Tibial artery (tissue), 4 donors: Measurements from ENCODE around the gene CCDC180.

Experiments used
- DNase-seq, 2 donors: peaks; one replicate each; pipeline ENCODE4 v3.0.0-alpha.2; 2019
- H3K27ac ChIP-seq, 2 donors: fragments of 200-600 bp; sonication (generic) in 1 of 2; 1 replicate in 1 of 2; 2 replicates in 1 of 2; pipeline ENCODE4 v1.5.1; 2018 to 2019; ENCODE audit warnings: mild to moderate bottlenecking in 1 of 2
- H3K27me3 ChIP-seq, 2 donors: fragments of 200-600 bp; sonication (generic) in 1 of 2; one replicate each; pipeline versions ENCODE4 v1.5.1 to v1.6.0; 2016 to 2019
- H3K36me3 ChIP-seq, 3 donors: fragments of 200-600 bp; sonication (generic) in 2 of 3; one replicate each; pipeline ENCODE4 v1.5.1; 2016 to 2019; ENCODE audit warnings: mild to moderate bottlenecking in 2 of 3
- H3K4me1 ChIP-seq, 4 donors: fragments of 200-600 bp; sonication (generic) in 2 of 4; 1 replicate in 3 of 4; 2 replicates in 1 of 4; pipeline ENCODE4 v1.5.1; 2016 to 2019
- H3K4me3 ChIP-seq, 2 donors: fragments of 200-600 bp; sonication (generic) in 1 of 2; 1 replicate in 1 of 2; 2 replicates in 1 of 2; pipeline ENCODE4 v1.5.1; 2018 to 2019; ENCODE audit warnings: mild to moderate bottlenecking in 2 of 2
- H3K9me3 ChIP-seq, 3 donors: fragments of 200-600 bp; sonication (generic) in 1 of 3; one replicate each; pipeline ENCODE4 v1.5.1; 2016 to 2019
- CTCF ChIP-seq, 2 experiments: fragments of 200-600 bp in 1 of 2; fragments of 450-650 bp in 1 of 2; IDR thresholded peaks; one replicate each; pipeline ENCODE4 v1.5.1; 2017 to 2019; ENCODE audit warnings: antibody characterized with exemption in 2 of 2, mild to moderate bottlenecking in 1 of 2, moderate library complexity in 1 of 2
- intact Hi-C: fragments of 100-400 bp; cut with DNase I; formaldehyde crosslinking; loops from one replicate; pipeline ENCODE4 v1.15.0; 2023; ENCODE audit warnings: low total_unique reads

The CCDC180 gene

GRCh38 chr9:97310896-97311295 lies 3.4 kb downstream of the CCDC180 start:
- H3K4me1 ChIP-seq = peaks cover 0 to 12% (median 9%) of the 10 kb centered on the region in 4 donors
- H3K36me3 ChIP-seq = peaks cover 8 to 69% (median 39%) of the 10 kb centered on the region in 3 donors
- intact Hi-C loops = no loop called here
- H3K4me3 ChIP-seq = no peak overlapping the region
- H3K27me3 ChIP-seq = no peaks in the 10 kb centered on the region
- no peak overlapping the region for H3K27ac ChIP-seq
- no peak for TF ChIP-seq CTCF (IDR thresholded peaks at IDR 0.05)
- DNase-seq = no peak
- no peaks in the 10 kb centered on the region for H3K9me3 ChIP-seq

- no peak for DNase-seq
- no peak for TF ChIP-seq CTCF (IDR thresholded peaks at IDR 0.05)
- Histone ChIP-seq H3K36me3 (peaks cover 8 to 79% (median 49%) of the 10 kb centered on the region in 3 donors), H3K4me1 (peaks cover 0 to 9% (median 6%) of the 10 kb centered on the region in 4 donors), H3K27me3 (no peaks in the 10 kb centered on the region), H3K4me3 (no peak overlapping the region), H3K9me3 (no peaks in the 10 kb centered on the region), H3K27ac (no peak overlapping the region)
- intact Hi-C loops = no loop called here
Observed at GRCh38 chr9:97311798-97312500, 4.5 kb downstream of the CCDC180 start.

GRCh38 chr9:97312556-97312955 lies 5.1 kb downstream of the CCDC180 start:
- no peaks in the 10 kb centered on the region for H3K9me3 ChIP-seq
- no peaks in the 10 kb centered on the region for H3K27me3 ChIP-seq
- intact Hi-C loops = no loop called here
- H3K4me3 ChIP-seq = no peak overlapping the region
- TF ChIP-seq CTCF (IDR thresholded peaks at IDR 0.05) = no peak
- no peak for DNase-seq
- peaks cover 0 to 3% (median under 1%) of the 10 kb centered on the region in 4 donors for H3K4me1 ChIP-seq
- H3K36me3 ChIP-seq = peaks cover 8 to 85% (median 52%) of the 10 kb centered on the region in 3 donors
- H3K27ac ChIP-seq = no peak overlapping the region

GRCh38 chr9:97313243-97313642 lies 5.8 kb downstream of the CCDC180 start:
- Histone ChIP-seq H3K36me3 (peaks cover 8 to 92% (median 54%) of the 10 kb centered on the region in 3 donors), H3K4me1 (no peaks in the 10 kb centered on the region), H3K4me3 (no peak overlapping the region), H3K27ac (no peak overlapping the region), H3K9me3 (no peaks in the 10 kb centered on the region), H3K27me3 (no peaks in the 10 kb centered on the region)
- intact Hi-C loops = no loop called here
- no peak for DNase-seq
- no peak for TF ChIP-seq CTCF (IDR thresholded peaks at IDR 0.05)

- no peaks in the 10 kb centered on the region for H3K9me3 ChIP-seq
- TF ChIP-seq CTCF (IDR thresholded peaks at IDR 0.05) = no peak
- no peak overlapping the region for H3K4me3 ChIP-seq
- H3K27me3 ChIP-seq = no peaks in the 10 kb centered on the region
- intact Hi-C loops = no loop called here
- DNase-seq = no peak
- no peak overlapping the region for H3K27ac ChIP-seq
- H3K36me3 ChIP-seq = peaks cover 8 to 97% (median 59%) of the 10 kb centered on the region in 3 donors
- no peaks in the 10 kb centered on the region for H3K4me1 ChIP-seq
Observed at GRCh38 chr9:97313746-97314145, 6.3 kb downstream of the CCDC180 start.
